Panc1 (cell line): ENCODE results near the gene ATP5F1E.

ENCODE experiments used
- CTCF ChIP-seq: fragments of 450-650 bp; IDR thresholded peaks from 2 replicates; pipeline ENCODE4 v1.5.1; 2017; ENCODE audit warnings: mild to moderate bottlenecking
- POLR2AphosphoS5 ChIP-seq: IDR thresholded peaks from 2 replicates; pipeline ENCODE4 v1.6.1; 2012; ENCODE audit warnings: mild to moderate bottlenecking, low read depth, low read length, moderate library complexity
- TF ChIP-seq, protein P1 (sequence below), 2 experiments: IDR thresholded peaks; 2 replicates each; pipeline ENCODE4 v1.6.1; 2011 to 2012; ENCODE audit warnings: low read depth in 2 of 2, control low read depth in 1 of 2, low read length in 1 of 2, mild to moderate bottlenecking in 1 of 2, moderate library complexity in 1 of 2; ENCODE audit not compliant: insufficient read depth in 1 of 2

GRCh38 chr20:59023616-59024015 is 8.5 kb downstream of the ATP5F1E start:
- TF ChIP-seq, protein P1, sequence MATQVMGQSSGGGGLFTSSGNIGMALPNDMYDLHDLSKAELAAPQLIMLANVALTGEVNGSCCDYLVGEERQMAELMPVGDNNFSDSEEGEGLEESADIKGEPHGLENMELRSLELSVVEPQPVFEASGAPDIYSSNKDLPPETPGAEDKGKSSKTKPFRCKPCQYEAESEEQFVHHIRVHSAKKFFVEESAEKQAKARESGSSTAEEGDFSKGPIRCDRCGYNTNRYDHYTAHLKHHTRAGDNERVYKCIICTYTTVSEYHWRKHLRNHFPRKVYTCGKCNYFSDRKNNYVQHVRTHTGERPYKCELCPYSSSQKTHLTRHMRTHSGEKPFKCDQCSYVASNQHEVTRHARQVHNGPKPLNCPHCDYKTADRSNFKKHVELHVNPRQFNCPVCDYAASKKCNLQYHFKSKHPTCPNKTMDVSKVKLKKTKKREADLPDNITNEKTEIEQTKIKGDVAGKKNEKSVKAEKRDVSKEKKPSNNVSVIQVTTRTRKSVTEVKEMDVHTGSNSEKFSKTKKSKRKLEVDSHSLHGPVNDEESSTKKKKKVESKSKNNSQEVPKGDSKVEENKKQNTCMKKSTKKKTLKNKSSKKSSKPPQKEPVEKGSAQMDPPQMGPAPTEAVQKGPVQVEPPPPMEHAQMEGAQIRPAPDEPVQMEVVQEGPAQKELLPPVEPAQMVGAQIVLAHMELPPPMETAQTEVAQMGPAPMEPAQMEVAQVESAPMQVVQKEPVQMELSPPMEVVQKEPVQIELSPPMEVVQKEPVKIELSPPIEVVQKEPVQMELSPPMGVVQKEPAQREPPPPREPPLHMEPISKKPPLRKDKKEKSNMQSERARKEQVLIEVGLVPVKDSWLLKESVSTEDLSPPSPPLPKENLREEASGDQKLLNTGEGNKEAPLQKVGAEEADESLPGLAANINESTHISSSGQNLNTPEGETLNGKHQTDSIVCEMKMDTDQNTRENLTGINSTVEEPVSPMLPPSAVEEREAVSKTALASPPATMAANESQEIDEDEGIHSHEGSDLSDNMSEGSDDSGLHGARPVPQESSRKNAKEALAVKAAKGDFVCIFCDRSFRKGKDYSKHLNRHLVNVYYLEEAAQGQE (IDR thresholded peaks at IDR 0.05; ENCODE audit: insufficient read depth in 1 of 2, low read depth in 2 of 2, low read length in 1 of 2), result no peak
- TF ChIP-seq CTCF, result no peak
- TF ChIP-seq POLR2AphosphoS5, result no peak
